Smooth muscle cell (in vitro differentiated cells): ENCODE results near the gene CEP97. TPM values are rescaled to one million over a fixed set of nuclear protein-coding genes. Genes with fewer than 3 reads are reported as not detected.
A peak's percentile ranks its signal among the peaks of the same experiment; 100 is the strongest.
"Not testable (repeated sequence)": the region's sequence is repeated elsewhere in the genome, so short reads cannot be mapped to it uniquely, and the experiment has no call there.

Experiments
- DNase-seq: peaks from one replicate; lab custom pipeline; 2025; ENCODE audit not compliant: unreplicated experiment; lab: John Stamatoyannopoulos, UW
- H2AFZ ChIP-seq: fragments of 200-600 bp; sonication (generic); 2 replicates; pipeline ENCODE4 v1.6.0; 2016; ENCODE audit warnings: antibody characterized with exemption, low read depth, mild to moderate bottlenecking
- H3F3A ChIP-seq: fragments of 200-600 bp; sonication (generic); 2 replicates; pipeline ENCODE4 v1.6.0; 2017; ENCODE audit warnings: antibody characterized with exemption, low read depth
- H3K27ac ChIP-seq: fragments of 200-600 bp; sonication (generic); 2 replicates; pipeline ENCODE4 v1.5.1; 2016; ENCODE audit warnings: low read depth, mild to moderate bottlenecking
- H3K27me3 ChIP-seq: fragments of 200-600 bp; sonication (generic); 2 replicates; pipeline ENCODE4 v1.6.1; 2016; ENCODE audit warnings: low read depth, mild to moderate bottlenecking
- H3K36me3 ChIP-seq: fragments of 200-600 bp; sonication (generic); 2 replicates; pipeline ENCODE4 v1.5.1; 2016; ENCODE audit warnings: low read depth
- H3K4me1 ChIP-seq: fragments of 200-600 bp; sonication (generic); 2 replicates; pipeline ENCODE4 v1.5.1; 2016; ENCODE audit warnings: low read depth
- H3K4me2 ChIP-seq: fragments of 200-600 bp; sonication (generic); 2 replicates; pipeline ENCODE4 v1.6.0; 2016; ENCODE audit warnings: mild to moderate bottlenecking
- H3K4me3 ChIP-seq: fragments of 200-600 bp; sonication (generic); 2 replicates; pipeline ENCODE4 v1.5.1; 2016; ENCODE audit warnings: mild to moderate bottlenecking
- H3K79me2 ChIP-seq: fragments of 200-600 bp; sonication (generic); 2 replicates; pipeline ENCODE4 v1.6.0; 2016; ENCODE audit warnings: low read depth, mild to moderate bottlenecking
- H3K9ac ChIP-seq: fragments of 200-600 bp; sonication (generic); 2 replicates; pipeline ENCODE4 v1.6.0; 2016; ENCODE audit warnings: low read depth
- H3K9me3 ChIP-seq: fragments of 200-600 bp; sonication (generic); replicated peaks from 2 replicates; pipeline ENCODE4 v1.5.1; 2016; ENCODE audit warnings: low read depth
- H4K20me1 ChIP-seq: fragments of 200-600 bp; sonication (generic); 2 replicates; pipeline ENCODE4 v1.6.0; 2016; ENCODE audit warnings: low read depth
- WGBS: methylation state at CpG from one replicate; pipeline ENCODE4 v1.1.7; 2016; ENCODE audit warnings: low lambda C conversion rate; 5-methylcytosine and 5-hydroxymethylcytosine counted together
- polyA plus RNA-seq: library from polyadenylated mRNA; unstranded; fragments of >200 nt; fragmentation: Nextera tagmentation; extraction: Ambion mirVana; gene quantifications from 2 replicates; pipeline ENCODE4 v1.2.1, GENCODE V29; 2016
- total RNA-seq: library from RNA; depleted of rRNA; stranded (reverse); fragments of >200 nt; gene quantifications from 2 replicates; pipeline ENCODE4 v1.2.3, GENCODE V29; 2014
- TF ChIP-seq, protein P1 (sequence below): fragments of 200-600 bp; sonication (generic); IDR thresholded peaks from 2 replicates; pipeline ENCODE4 v1.5.1; 2017; ENCODE audit warnings: borderline replicate concordance, mild to moderate bottlenecking, antibody characterized with exemption; ENCODE audit not compliant: insufficient read depth, poor library complexity, severe bottlenecking

CEP97 gene
- total and polyA plus RNA-seq, 2 experiments from 2014 or later: 4.3 to 20.8 TPM

DNA sequence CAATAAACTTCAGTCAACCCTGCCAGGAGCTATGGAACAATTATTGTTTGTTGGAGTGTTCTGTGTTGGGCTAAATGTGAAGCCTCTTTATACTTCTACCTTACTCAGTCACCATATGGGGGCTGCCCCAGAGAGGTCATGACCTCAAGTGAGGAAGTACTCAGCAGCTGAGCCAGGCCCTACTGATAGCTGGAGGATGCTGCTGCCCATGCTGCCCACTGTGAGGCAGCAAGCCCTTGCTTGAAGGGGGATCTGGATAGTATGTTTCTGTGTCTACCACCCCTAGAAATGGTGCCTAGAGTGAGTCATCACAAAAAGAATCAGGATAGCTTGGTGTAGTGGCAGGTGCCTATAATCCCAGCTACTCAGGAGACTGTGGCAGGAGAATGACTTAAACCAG is 33.4 kb upstream of the CEP97 start:
- Histone ChIP-seq H3K4me3 (no peak overlapping the region), H3K4me2 (no peak overlapping the region), H4K20me1 (peaks cover 1% of the 10 kb centered on the region), H3K36me3 (no peaks in the 10 kb centered on the region), H3K9ac (no peak overlapping the region), H3K4me1 (peaks cover 4% of the 10 kb centered on the region), H3K9me3 (no peaks in the 10 kb centered on the region), H3F3A (peaks cover 10% of the 10 kb centered on the region), H3K79me2 (peaks cover 5% of the 10 kb centered on the region), H3K27me3 (no peaks in the 10 kb centered on the region), H2AFZ (no peak overlapping the region), H3K27ac (no peak overlapping the region)
- TF ChIP-seq, protein P1, sequence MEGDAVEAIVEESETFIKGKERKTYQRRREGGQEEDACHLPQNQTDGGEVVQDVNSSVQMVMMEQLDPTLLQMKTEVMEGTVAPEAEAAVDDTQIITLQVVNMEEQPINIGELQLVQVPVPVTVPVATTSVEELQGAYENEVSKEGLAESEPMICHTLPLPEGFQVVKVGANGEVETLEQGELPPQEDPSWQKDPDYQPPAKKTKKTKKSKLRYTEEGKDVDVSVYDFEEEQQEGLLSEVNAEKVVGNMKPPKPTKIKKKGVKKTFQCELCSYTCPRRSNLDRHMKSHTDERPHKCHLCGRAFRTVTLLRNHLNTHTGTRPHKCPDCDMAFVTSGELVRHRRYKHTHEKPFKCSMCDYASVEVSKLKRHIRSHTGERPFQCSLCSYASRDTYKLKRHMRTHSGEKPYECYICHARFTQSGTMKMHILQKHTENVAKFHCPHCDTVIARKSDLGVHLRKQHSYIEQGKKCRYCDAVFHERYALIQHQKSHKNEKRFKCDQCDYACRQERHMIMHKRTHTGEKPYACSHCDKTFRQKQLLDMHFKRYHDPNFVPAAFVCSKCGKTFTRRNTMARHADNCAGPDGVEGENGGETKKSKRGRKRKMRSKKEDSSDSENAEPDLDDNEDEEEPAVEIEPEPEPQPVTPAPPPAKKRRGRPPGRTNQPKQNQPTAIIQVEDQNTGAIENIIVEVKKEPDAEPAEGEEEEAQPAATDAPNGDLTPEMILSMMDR: no peak
- no peak for DNase-seq

DNA sequence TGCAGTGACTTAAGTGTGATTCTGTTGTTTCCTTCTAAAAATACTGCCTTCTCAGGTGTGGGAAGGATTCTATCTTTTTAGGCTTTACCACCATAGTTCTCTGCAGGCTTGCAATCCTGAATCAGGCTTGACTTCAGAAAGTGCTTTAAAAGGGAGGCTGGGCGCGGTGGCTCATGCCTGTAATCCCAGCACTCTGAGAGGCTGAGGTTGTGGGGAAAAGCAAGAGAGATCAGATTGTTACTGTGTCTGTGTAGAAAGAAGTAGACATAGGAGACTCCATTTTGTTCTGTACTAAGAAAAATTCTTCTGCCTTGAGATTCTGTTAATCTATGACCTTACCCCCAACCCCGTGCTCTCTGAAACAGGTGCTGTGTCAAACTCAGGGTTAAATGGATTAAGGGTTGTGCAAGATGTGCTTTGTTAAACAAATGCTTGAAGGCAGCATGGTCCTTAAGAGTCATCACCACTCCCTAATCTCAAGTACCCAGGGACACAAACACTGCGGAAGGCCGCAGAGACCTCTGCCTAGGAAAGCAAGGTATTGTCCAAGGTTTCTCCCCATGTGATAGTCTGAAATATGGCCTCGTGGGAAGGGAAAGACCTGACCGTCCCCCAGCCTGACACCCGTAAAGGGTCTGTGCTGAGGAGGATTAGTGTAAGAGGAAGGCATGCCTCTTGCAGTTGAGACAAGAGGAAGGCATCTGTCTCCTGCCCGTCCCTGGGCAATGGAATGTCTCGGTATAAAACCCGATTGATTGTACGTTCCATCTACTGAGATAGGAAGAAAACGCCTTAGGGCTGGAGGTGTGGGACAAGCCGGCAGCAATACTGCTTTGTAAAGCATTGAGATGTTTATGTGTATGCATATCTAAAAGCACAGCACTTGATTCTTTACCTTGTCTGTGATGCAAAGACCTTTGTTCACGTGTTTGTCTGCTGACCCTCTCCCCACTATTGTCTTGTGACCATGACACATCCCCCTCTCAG is 32.4 kb upstream of the CEP97 start:
- H3F3A ChIP-seq, H3K9ac ChIP-seq, H3K9me3 ChIP-seq, H3K4me3 ChIP-seq, H3K79me2 ChIP-seq, H3K4me1 ChIP-seq, H4K20me1 ChIP-seq, H3K36me3 ChIP-seq, H2AFZ ChIP-seq, H3K27ac ChIP-seq, H3K4me2 ChIP-seq, H3K27me3 ChIP-seq, DNase-seq: not testable (repeated sequence)
- WGBS: 41% methylated on average over 15 of the region's 15 CpGs

GRCh38 chr3:101693540-101693939 is 30.9 kb upstream of the CEP97 start:
- not testable (repeated sequence) for H3K4me2 ChIP-seq, DNase-seq, H3K9ac ChIP-seq, H3K36me3 ChIP-seq, H3K9me3 ChIP-seq, H3K4me3 ChIP-seq, H4K20me1 ChIP-seq, H3K27ac ChIP-seq, H2AFZ ChIP-seq, H3K79me2 ChIP-seq, H3K27me3 ChIP-seq, H3K4me1 ChIP-seq, H3F3A ChIP-seq
- TF ChIP-seq, protein P1: peak; percentile 46
- WGBS: 56% methylated on average over 13 of the region's 13 CpGs

GRCh38 chr3:101694836-101695235 is 29.6 kb upstream of the CEP97 start:
- 95% methylated on average over 4 of the region's 4 CpGs for WGBS
- H3K36me3 ChIP-seq, H3F3A ChIP-seq: not testable (repeated sequence)

More at GRCh38 chr3:101694836-101695235, 29.6 kb upstream of the CEP97 start:
- H4K20me1 ChIP-seq, H3K27me3 ChIP-seq, H3K27ac ChIP-seq, H3K4me2 ChIP-seq, H3K4me3 ChIP-seq, DNase-seq, H3K4me1 ChIP-seq, H3K9me3 ChIP-seq, H3K79me2 ChIP-seq, H2AFZ ChIP-seq, H3K9ac ChIP-seq: not testable (repeated sequence)
